Uterus (tissue), 2 donors: ENCODE measurements around the gene WBP2.
A peak's percentile ranks its signal among the peaks of the same experiment; 100 is the strongest.

Experiments
- CTCF ChIP-seq, 4 experiments: fragments of 200-600 bp in 2 of 4; fragments of 450-650 bp in 2 of 4; sonication (generic) in 2 of 4; IDR thresholded peaks; one replicate each; pipeline ENCODE4 v1.5.1; 2016 to 2019; ENCODE audit warnings: antibody characterized with exemption in 4 of 4, mild to moderate bottlenecking in 2 of 4, moderate library complexity in 1 of 4
- POLR2A ChIP-seq, 2 donors: fragments of 450-650 bp; IDR thresholded peaks; one replicate each; pipeline ENCODE4 v1.6.1; 2016; ENCODE audit warnings: antibody characterized with exemption in 2 of 2, mild to moderate bottlenecking in 1 of 2, moderate library complexity in 1 of 2

- peak in 2 of 4 experiments; percentile 3 to 4 for TF ChIP-seq CTCF (IDR thresholded peaks at IDR 0.05)
- TF ChIP-seq POLR2A (IDR thresholded peaks at IDR 0.05): no peak
These were observed 1.1 kb upstream of the WBP2 start for GRCh38 chr17:75856062-75856756.
